ENCODE results near the gene AHCYL2. TPM values are rescaled to one million over a fixed set of nuclear protein-coding genes. Genes with fewer than 3 reads are reported as not detected.
"Not testable (repeated sequence)": the region's sequence is repeated elsewhere in the genome, so short reads cannot be mapped to it uniquely, and the experiment has no call there.

The AHCYL2 gene
- total RNA-seq, 1 donor from 2014 or later, result 26.0 TPM

DNA sequence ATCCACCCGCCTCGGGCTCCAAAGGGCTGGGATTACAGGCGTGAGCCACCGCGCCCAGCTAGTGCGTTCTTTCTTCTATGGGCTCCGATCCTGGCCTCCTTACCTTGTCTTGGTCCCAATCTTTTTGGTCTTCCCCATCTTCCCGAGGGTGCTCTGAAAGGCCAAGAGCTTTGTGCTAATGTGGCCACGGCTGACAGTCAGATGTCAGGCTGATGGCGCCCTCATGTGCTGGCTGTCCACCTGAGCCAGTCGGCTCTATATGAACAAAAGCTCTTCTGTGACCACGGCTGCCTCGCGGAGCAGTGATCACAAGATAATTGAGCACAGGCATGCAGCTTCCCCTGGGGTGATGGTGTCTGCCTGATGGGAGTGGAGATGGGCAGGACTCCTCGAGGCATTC lies 11.0 kb upstream of the AHCYL2 start:
- no peak overlapping the region for H3K4me3 Mint-ChIP-seq (ENCODE audit: low read depth)
- peaks cover 27% of the 10 kb centered on the region for H3K36me3 Mint-ChIP-seq (ENCODE audit: insufficient read depth)
- DNase-seq (ENCODE audit: low spot score, unreplicated experiment), result no peak
- H3K27me3 Mint-ChIP-seq, result no peaks in the 10 kb centered on the region
- no peaks in the 10 kb centered on the region for H3K9me3 Mint-ChIP-seq (ENCODE audit: low read depth)
- peaks cover 3% of the 10 kb centered on the region for H3K4me1 Mint-ChIP-seq (ENCODE audit: low read depth)
- TF ChIP-seq, protein P1, sequence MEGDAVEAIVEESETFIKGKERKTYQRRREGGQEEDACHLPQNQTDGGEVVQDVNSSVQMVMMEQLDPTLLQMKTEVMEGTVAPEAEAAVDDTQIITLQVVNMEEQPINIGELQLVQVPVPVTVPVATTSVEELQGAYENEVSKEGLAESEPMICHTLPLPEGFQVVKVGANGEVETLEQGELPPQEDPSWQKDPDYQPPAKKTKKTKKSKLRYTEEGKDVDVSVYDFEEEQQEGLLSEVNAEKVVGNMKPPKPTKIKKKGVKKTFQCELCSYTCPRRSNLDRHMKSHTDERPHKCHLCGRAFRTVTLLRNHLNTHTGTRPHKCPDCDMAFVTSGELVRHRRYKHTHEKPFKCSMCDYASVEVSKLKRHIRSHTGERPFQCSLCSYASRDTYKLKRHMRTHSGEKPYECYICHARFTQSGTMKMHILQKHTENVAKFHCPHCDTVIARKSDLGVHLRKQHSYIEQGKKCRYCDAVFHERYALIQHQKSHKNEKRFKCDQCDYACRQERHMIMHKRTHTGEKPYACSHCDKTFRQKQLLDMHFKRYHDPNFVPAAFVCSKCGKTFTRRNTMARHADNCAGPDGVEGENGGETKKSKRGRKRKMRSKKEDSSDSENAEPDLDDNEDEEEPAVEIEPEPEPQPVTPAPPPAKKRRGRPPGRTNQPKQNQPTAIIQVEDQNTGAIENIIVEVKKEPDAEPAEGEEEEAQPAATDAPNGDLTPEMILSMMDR (IDR thresholded peaks at IDR 0.05; ENCODE audit: unreplicated experiment), result no peak
- H3K27ac Mint-ChIP-seq, result peak overlapping the region; percentile 44

DNA sequence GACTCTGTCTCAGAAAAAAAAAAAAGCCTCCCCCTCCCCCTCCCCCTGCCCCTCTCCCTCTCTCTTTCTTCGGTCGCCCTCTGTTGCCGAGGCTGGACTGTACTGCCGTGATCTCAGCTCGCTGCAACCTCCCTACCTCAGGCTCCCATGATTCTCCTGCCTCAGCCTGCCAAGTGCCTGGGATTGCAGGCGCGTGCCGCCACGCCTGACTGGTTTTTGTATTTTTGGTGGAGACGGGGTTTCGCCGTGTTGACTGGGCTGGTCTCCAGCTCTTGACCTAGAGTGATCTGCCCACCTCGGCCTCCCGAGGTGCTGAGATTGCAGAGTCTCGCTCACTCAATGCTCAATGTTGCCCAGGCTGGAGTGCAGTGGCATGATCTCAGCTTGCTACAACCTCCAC lies 9.1 kb upstream of the AHCYL2 start:
- H3K27me3 Mint-ChIP-seq; H3K27ac Mint-ChIP-seq; H3K9me3 Mint-ChIP-seq (ENCODE audit: low read depth); H3K4me3 Mint-ChIP-seq (ENCODE audit: low read depth); DNase-seq (ENCODE audit: low spot score, unreplicated experiment); H3K4me1 Mint-ChIP-seq (ENCODE audit: low read depth): not testable (repeated sequence)
- H3K36me3 Mint-ChIP-seq (ENCODE audit: insufficient read depth), result peaks cover 23% of the 10 kb centered on the region

DNA sequence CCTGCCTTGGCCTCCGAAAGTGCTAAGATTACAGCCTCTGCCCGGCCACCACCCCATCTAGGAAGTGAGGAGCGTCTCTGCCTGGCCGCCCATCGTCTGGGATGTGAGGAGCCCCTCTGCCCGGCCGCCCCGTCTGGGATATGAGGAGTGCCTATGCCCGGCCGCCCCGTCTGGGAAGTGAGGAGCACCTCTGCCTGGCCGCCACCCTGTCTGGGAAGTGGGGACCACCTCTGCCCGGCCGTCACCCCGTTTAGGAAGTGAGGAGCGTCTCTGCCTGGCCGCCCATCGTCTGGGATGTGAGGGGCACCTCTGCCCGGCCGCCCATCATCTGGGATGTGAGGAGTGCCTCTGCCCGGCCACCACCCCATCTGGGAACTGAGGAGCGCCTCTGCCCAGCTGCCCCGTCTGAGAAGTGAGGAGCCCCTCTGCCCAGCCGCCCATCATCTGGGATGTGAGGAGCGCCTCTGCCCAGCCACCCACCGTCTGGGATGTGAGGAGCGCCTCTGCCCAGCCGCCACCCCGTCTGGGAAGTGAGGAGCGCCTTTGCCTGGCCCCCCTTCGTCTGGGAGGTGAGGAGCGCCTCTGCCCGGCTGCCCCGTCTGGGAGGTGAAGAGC lies 8.6 kb upstream of the AHCYL2 start:
- not testable (repeated sequence) for H3K4me1 Mint-ChIP-seq (ENCODE audit: low read depth); H3K9me3 Mint-ChIP-seq (ENCODE audit: low read depth); DNase-seq (ENCODE audit: low spot score, unreplicated experiment); H3K4me3 Mint-ChIP-seq (ENCODE audit: low read depth); H3K27me3 Mint-ChIP-seq
- Mint-ChIP-seq H3K36me3 (ENCODE audit: insufficient read depth) (peaks cover 22% of the 10 kb centered on the region), H3K27ac (peak overlapping the region; percentile 92)

DNA sequence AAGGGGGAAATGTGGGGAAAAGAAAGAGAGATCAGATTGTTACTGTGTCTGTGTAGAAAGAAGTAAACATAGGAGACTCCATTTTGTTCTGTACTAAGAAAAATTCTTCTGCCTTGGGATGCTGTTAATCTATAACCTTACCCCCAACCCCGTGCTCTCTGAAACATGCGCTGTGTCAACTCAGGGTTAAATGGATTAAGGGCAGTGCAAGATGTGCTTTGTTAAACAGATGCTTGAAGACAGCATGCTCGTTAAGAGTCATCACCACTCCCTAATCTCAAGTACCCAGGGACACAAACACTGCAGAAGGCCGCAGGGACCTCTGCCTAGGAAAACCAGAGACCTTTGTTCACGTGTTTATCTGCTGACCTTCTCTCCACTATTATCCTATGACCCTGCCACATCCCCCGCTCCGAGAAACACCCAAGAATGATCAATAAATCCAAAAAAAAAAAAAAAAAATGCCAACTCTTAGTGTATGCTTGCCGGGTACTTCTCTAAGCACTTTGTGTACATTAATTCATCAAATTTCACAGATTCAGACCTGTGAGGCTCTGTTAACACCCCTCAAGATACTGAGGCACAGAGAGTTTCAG lies 7.9 kb upstream of the AHCYL2 start:
- H3K27ac Mint-ChIP-seq, result peak overlapping the region; percentile 92
- not testable (repeated sequence) for H3K4me3 Mint-ChIP-seq (ENCODE audit: low read depth)

DNA sequence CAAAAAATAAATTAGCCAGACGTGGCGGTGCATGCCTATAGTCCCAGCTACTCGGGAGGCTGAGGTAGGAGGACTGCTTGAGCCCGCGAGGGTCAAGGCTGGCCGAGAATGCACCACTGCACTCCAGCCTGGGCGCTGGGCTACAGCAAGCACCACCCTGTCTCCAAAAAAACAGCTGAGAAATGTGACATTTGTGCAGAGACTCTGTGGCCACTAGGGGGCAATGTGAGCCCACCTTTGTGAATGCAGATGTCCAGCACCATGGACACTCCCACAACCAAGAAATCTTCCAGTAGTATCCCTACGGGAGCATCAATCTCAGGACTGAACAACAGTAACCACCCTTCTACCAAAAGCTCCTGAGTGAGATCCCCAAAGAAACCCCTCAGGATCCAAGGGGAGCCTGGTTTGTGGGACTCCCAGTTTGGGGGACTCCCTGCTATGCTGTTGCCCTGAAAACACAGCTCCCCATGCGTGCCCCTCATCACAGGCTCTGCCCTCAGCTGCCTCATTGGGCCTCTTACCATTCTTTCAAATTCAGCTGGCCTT lies 6.2 kb upstream of the AHCYL2 start:
- Mint-ChIP-seq H3K4me3 (ENCODE audit: low read depth) (no peak overlapping the region), H3K27me3 (peaks cover 2% of the 10 kb centered on the region)
- TF ChIP-seq, protein P1 (IDR thresholded peaks at IDR 0.05; ENCODE audit: unreplicated experiment), result peak; percentile 91

More for the DNA sequence above, 7.9 kb upstream of the AHCYL2 start:
- H3K4me1 Mint-ChIP-seq (ENCODE audit: low read depth); DNase-seq (ENCODE audit: low spot score, unreplicated experiment); H3K27me3 Mint-ChIP-seq; H3K9me3 Mint-ChIP-seq (ENCODE audit: low read depth): not testable (repeated sequence)
- peaks cover 22% of the 10 kb centered on the region for H3K36me3 Mint-ChIP-seq (ENCODE audit: insufficient read depth)

DNA sequence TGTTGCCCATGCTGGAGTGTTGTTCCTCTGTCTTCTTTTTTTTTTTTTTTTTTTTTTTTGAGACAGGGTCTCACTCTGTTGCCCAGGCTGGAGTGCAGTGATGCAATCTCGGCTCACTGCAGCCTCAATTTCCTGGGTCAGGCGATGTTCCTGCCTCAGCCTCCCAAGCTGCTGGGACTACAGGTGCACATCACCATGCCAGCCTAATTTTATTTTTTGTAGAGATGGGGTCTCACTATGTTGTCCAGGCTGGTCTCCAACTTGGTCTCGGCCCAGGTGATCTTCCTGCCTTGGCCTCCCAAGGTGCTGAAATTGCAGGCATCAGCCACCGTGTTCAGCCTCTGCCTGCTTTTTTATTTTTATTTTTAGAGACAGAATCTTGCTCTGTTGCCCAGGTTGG lies 5.7 kb upstream of the AHCYL2 start:
- H3K27me3 Mint-ChIP-seq; H3K9me3 Mint-ChIP-seq (ENCODE audit: low read depth); H3K4me1 Mint-ChIP-seq (ENCODE audit: low read depth); H3K4me3 Mint-ChIP-seq (ENCODE audit: low read depth); H3K36me3 Mint-ChIP-seq (ENCODE audit: insufficient read depth); H3K27ac Mint-ChIP-seq; DNase-seq (ENCODE audit: low spot score, unreplicated experiment): not testable (repeated sequence)

More for the DNA sequence above, 6.2 kb upstream of the AHCYL2 start:
- Mint-ChIP-seq H3K4me1 (ENCODE audit: low read depth) (peaks cover 3% of the 10 kb centered on the region), H3K36me3 (ENCODE audit: insufficient read depth) (peaks cover 14% of the 10 kb centered on the region), H3K9me3 (ENCODE audit: low read depth) (no peaks in the 10 kb centered on the region), H3K27ac (no peak overlapping the region)
- DNase-seq (ENCODE audit: low spot score, unreplicated experiment), result peak; percentile 72

DNA sequence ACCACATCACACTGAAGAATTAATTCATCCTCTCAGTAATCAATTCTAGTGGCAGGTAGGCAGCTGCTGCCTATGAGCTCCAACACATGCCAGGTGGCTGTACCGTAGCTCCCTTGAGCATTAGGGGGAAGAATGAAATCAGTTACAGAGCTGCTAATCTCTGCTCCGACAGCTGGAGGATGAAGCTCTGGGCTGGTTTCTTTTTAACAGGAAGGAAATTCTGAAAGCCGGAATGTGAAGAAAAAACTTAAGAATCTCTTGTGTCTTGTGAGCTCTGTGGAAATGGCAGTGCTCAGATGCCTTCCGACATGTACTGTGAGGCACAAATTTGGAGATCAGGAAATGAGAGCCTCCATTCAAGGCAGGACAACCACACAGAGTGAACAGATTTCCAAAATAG lies 2.8 kb upstream of the AHCYL2 start:
- DNase-seq (ENCODE audit: low spot score, unreplicated experiment), result no peak
- peaks cover 12% of the 10 kb centered on the region for H3K27me3 Mint-ChIP-seq
- TF ChIP-seq, protein P1 (IDR thresholded peaks at IDR 0.05; ENCODE audit: unreplicated experiment), result no peak
- H3K27ac Mint-ChIP-seq, result no peak overlapping the region
- peaks cover 2% of the 10 kb centered on the region for H3K36me3 Mint-ChIP-seq (ENCODE audit: insufficient read depth)
- H3K9me3 Mint-ChIP-seq (ENCODE audit: low read depth), result no peaks in the 10 kb centered on the region
- H3K4me3 Mint-ChIP-seq (ENCODE audit: low read depth), result no peak overlapping the region
- peaks cover 20% of the 10 kb centered on the region for H3K4me1 Mint-ChIP-seq (ENCODE audit: low read depth)
